GM18907 (cell line): Measurements from ENCODE around the gene MAP3K12.
"Not testable (repeated sequence)": the region's sequence is repeated elsewhere in the genome, so short reads cannot be mapped to it uniquely, and the experiment has no call there.

Experiments used
- ATAC-seq: cut with Tn5 transposase; IDR thresholded peaks from one replicate; pipeline ENCODE4 v1.9.1; 2021; ENCODE audit warnings: mild to moderate bottlenecking, moderate library complexity; ENCODE audit not compliant: unreplicated experiment

MAP3K12 gene

GRCh38 chr12:53499266-53500141 lies at the start of gene MAP3K12:
Gene MAP3K12, minus strand, starts transcription at chr12:53499458. Its CDS starts 12,067 bp downstream, at chr12:53487391.
- no peak for ATAC-seq

GRCh38 chr12:53548354-53548753 lies 49.1 kb upstream of the MAP3K12 start:
- ATAC-seq, result not testable (repeated sequence)

- no peak for ATAC-seq
These were observed 44.3 kb upstream of the MAP3K12 start for GRCh38 chr12:53543539-53543938.

- ATAC-seq, result no peak
These were observed 40.3 kb upstream of the MAP3K12 start for GRCh38 chr12:53539526-53539925.

- no peak for ATAC-seq
These were observed 39.0 kb upstream of the MAP3K12 start for GRCh38 chr12:53538209-53538689.

GRCh38 chr12:53536962-53537361 lies 37.7 kb upstream of the MAP3K12 start:
- no peak for ATAC-seq

- no peak for ATAC-seq
These were observed 34.2 kb upstream of the MAP3K12 start for GRCh38 chr12:53533471-53533870.

- no peak for ATAC-seq
These were observed 33.5 kb upstream of the MAP3K12 start for GRCh38 chr12:53532524-53533445.

GRCh38 chr12:53532021-53532420 lies 32.8 kb upstream of the MAP3K12 start:
- no peak for ATAC-seq

GRCh38 chr12:53530920-53531319 lies 31.7 kb upstream of the MAP3K12 start:
- ATAC-seq, result no peak

- ATAC-seq, result no peak
These were observed 30.8 kb upstream of the MAP3K12 start for GRCh38 chr12:53530061-53530460.

- no peak for ATAC-seq
These were observed 25.2 kb upstream of the MAP3K12 start for GRCh38 chr12:53524476-53524875.

GRCh38 chr12:53523131-53523530 lies 23.9 kb upstream of the MAP3K12 start:
- no peak for ATAC-seq

- no peak for ATAC-seq
These were observed 19.1 kb upstream of the MAP3K12 start for GRCh38 chr12:53518381-53518780.

GRCh38 chr12:53516758-53517455 lies 17.6 kb upstream of the MAP3K12 start:
- ATAC-seq, result no peak

GRCh38 chr12:53515291-53515680 lies 16.0 kb upstream of the MAP3K12 start:
- no peak for ATAC-seq

GRCh38 chr12:53514628-53515290 lies 15.5 kb upstream of the MAP3K12 start:
- no peak for ATAC-seq

- ATAC-seq, result no peak
These were observed 14.6 kb upstream of the MAP3K12 start for GRCh38 chr12:53513712-53514410.

GRCh38 chr12:53510181-53510812 lies 11.0 kb upstream of the MAP3K12 start:
- no peak for ATAC-seq
